Activated naive CD8-positive, alpha-beta T cell treated with anti-CD3 and anti-CD28 coated beads, Interleukin-2, amount 50 U/mL, for 16 hours (primary cell): ENCODE data around the gene TTC32.

Source experiments
- DNase-seq: peaks from one replicate; pipeline ENCODE4 v3.0.0-alpha.2; 2020; ENCODE audit warnings: low read depth, low spot score

The TTC32 gene

GRCh38 chr2:19878268-19879046 is 23.3 kb downstream of the TTC32 start:
- DNase-seq: no peak

GRCh38 chr2:19876751-19877150 is 25.0 kb downstream of the TTC32 start:
- no peak for DNase-seq

- no peak for DNase-seq
Observed at GRCh38 chr2:19875280-19875679, 26.5 kb downstream of the TTC32 start.

- DNase-seq: no peak
Observed at GRCh38 chr2:19874726-19875125, 27.1 kb downstream of the TTC32 start.

- DNase-seq: no peak
Observed at GRCh38 chr2:19873014-19873413, 28.8 kb downstream of the TTC32 start.

GRCh38 chr2:19872302-19872701 is 29.5 kb downstream of the TTC32 start:
- DNase-seq: no peak

GRCh38 chr2:19871836-19872235 is 29.9 kb downstream of the TTC32 start:
- no peak for DNase-seq

GRCh38 chr2:19870792-19871191 is 31.0 kb downstream of the TTC32 start:
- no peak for DNase-seq

- DNase-seq: peak; percentile 51
Observed at GRCh38 chr2:19868701-19869580, 32.8 kb downstream of the TTC32 start.

GRCh38 chr2:19868224-19868623 is 33.6 kb downstream of the TTC32 start:
- no peak for DNase-seq

- no peak for DNase-seq
Observed at GRCh38 chr2:19866771-19867170, 35.0 kb downstream of the TTC32 start.

GRCh38 chr2:19865151-19865550 is 36.6 kb downstream of the TTC32 start:
- no peak for DNase-seq

GRCh38 chr2:19864381-19864780 is 37.4 kb downstream of the TTC32 start:
- no peak for DNase-seq

- DNase-seq: peak; percentile 30
Observed at GRCh38 chr2:19863303-19864041, 38.3 kb downstream of the TTC32 start.

GRCh38 chr2:19861813-19862212 is 40.0 kb downstream of the TTC32 start:
- no peak for DNase-seq

GRCh38 chr2:19860022-19860421 is 41.8 kb downstream of the TTC32 start:
- no peak for DNase-seq

- DNase-seq: no peak
Observed at GRCh38 chr2:19859565-19859964, 42.2 kb downstream of the TTC32 start.

- no peak for DNase-seq
Observed at GRCh38 chr2:19857806-19858205, 44.0 kb downstream of the TTC32 start.

- DNase-seq: no peak
Observed at GRCh38 chr2:19857100-19857499, 44.7 kb downstream of the TTC32 start.

GRCh38 chr2:19855542-19856431 is 46.0 kb downstream of the TTC32 start:
- no peak for DNase-seq
